HG02884 (cell line): Measurements from ENCODE around the gene CLEC4A.
"Not testable (repeated sequence)": the region's sequence is repeated elsewhere in the genome, so short reads cannot be mapped to it uniquely, and the experiment has no call there.

Source experiments
- ATAC-seq: cut with Tn5 transposase; IDR thresholded peaks from one replicate; pipeline ENCODE4 v1.9.1; 2021; ENCODE audit warnings: mild to moderate bottlenecking, moderate library complexity; ENCODE audit not compliant: unreplicated experiment

The CLEC4A gene

DNA sequence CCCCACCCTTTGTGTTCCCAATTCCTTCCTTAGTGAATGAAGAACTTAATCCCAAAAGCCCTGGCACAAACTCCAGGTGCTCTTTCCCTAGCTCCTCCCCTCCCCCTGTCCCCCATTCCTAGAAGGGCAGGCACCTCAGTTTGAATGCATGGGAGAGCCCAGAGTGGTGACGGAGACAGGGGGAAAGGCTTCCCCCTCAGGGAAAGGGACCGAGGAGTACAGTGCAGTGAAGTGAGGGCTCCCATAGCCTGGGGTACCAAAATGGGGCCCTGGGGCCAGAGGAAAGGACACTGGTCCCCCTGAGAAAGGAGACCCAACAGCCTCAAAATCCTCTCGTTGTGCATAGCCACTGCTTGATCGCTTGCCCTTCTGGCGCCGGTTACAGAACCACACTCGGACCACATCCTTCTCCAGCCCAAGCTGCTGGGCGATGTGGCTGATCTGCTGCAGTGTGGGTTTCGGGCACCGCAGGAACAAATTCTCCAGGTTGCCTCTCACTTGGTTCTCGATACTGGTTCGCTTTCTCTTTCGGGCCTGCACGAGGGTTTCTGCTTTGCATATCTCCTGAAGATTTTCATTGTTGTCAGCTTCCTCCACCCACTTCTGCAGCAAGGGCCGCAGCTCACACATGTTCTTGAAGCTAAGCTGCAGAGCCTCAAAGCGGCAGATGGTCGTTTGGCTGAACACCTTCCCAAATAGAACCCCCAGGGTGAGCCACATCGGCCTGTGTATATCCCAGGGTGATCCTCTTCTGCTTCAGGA lies 10.4 kb downstream of the CLEC4A start:
- ATAC-seq, result not testable (repeated sequence)

DNA sequence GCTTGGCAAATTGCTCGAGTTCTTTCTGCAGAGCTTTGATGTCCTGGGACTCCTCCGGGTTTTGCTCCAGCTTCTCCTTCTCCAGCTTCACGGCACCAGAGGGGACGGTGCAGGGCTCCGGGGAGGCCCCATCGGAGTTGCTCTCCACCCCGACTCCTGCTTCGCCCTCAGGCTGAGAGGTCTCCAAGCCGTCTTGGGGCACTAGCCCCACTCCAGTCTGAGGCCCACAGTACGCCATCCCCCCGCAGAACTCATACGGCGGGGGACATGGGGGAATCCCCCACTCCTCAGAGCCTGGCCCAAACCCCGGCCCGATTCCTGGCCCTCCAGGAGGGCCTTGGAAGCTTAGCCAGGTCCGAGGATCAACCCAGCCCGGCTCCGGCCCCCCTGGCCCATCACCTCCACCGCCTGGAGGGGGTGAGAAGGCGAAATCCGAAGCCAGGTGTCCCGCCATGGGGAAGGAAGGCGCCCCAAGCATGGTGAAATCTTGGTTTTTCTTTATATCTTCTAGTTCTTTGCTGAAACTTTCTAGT lies 11.0 kb downstream of the CLEC4A start:
- ATAC-seq, result not testable (repeated sequence)

DNA sequence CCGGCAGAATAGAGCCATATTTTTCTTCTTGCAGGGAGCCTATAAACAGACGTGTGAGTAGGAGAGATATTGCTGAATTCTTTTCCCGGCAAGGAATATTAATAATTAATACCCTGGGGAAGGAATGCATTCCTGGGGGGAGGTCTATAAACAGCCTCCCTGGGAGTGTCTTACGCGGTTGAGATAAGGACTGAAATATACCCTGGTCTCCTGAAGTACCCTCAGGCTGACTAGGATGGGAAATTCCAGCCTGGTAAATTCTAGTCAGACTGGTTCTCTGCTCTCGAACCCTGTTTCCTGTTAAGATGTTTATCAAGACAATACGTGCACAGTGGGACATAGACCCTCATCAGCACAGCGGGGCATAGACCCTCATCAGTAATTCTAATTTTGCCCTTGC lies 18.2 kb downstream of the CLEC4A start:
- ATAC-seq, result not testable (repeated sequence)

DNA sequence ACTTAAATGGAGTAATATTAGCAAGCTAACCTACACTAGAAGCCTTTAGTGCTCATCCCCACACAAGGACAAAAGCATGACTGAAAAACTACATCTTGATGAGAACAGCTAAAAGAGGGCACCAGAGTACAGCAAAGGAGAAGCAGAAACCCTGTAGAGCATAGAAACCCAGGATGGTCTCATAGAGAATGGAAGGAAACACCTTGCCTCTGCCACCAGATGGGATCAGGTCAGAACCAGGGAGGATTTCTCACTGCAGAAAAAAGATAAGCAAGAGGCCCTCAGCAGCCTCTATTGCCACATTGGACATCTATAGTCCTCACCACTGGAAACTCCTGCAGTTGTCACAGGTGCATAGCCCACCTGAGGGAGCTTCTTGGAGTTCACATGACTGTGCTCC lies 19.8 kb downstream of the CLEC4A start:
- no peak for ATAC-seq

DNA sequence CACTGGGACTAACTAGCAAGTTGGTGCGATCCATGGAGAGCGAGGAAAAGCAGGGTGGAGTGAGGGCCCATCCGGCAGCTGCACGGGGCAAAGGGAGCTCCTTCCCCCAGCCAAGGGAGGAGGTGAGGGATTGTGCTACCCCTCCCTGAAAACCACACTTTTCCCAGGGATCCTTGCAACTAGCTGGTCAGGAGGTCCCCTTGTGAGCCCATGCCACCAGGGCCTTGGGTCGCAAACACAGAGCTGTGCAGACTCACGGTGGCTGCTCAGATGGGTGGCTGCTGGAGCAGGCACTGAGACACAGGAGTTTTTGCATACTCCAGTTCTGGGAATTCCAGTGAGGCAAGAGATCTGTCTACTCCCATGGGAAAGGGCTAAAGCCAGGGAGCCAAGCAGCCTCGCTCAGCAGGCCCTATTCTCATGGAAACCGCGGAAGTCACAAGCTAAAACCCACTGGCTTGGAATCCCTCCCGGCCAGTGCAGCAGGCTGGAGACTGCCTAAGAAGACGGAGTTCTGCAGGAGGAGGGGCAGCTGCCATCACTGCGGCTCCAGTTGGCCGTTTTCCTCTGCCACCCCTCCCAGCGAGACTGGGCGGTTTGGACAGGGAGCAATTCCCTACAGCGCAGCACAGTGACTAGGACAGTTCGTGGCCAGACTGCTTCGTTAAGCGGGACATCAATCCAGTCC lies 22.5 kb downstream of the CLEC4A start:
- no peak for ATAC-seq

DNA sequence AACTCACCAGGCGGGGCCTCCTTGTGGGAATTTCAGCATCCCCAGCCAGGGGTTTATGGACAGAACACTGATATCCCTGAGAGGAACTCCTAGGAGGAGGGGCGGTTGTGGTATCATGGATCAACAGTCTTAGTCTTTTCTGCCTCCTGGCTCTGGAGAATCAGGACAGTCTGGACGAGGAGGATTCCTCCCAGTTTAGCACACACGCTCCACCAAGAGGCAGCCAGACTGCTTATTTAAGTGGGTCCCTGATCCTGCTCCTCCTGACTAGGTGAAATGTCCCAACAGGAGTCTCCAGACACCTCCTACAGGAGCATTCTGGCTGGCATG lies 23.0 kb downstream of the CLEC4A start:
- ATAC-seq, result no peak

DNA sequence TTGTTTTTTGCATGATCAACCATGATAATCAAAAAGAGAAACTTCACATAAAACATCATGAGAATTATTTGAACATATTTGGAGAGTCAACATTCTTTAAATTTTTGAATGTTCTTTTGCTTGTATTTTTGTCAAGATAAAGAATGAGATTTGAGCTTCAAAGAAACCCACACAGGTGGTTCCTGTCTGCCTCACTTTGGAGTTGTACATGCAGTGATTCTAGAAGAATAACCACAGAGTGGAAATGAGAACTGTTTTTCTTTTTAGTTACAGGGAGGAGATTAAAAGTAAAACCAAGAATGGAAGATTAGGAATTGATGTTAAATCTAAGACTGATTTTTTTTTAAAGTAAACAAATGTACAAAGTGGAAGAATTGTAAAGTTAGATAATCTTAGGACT lies 31.1 kb downstream of the CLEC4A start:
- no peak for ATAC-seq

DNA sequence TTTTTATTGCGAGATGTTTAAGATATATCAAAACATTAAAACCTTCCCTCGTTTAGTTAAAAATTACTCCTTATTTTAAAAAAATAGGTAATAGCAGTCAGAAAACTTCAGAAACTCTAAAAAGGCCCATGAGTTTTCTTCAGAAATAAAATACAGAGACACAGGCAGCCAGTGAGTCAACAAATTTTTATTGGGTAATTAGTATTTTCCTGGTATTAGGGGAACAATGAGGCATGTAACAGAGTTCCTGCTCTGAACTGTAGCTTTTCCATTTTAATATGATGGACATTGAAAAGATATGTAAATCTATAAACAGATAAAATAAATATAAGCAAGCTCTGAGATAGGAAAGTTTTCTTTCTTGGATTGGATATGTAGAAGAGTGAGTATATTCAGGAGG lies 33.0 kb downstream of the CLEC4A start:
- no peak for ATAC-seq

DNA sequence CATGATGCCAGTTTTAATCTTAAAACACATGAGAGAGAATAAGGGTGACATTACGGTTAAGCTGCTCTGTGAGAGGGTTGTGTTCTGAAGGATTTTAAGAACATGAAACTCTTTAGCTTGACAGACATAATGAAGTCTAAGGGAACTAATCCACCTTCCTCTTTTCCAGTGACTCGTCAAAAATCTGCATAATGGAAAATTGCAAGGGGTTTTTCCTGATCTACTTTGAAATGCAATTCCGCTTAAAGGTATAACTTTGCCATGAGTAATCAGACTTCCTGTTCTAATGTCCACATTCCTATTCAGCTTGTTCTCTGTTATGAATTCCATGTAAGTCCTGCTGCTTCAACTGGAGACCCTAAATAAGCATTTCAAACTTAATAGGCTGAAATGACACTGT lies 33.4 kb downstream of the CLEC4A start, which contains the start of gene ZNF705A:
Gene ZNF705A, plus strand, starts transcription at position 171 of the 400 bp plus-strand sequence. CDS start 15,611 bp downstream, outside the sequence.
- ATAC-seq, result no peak

DNA sequence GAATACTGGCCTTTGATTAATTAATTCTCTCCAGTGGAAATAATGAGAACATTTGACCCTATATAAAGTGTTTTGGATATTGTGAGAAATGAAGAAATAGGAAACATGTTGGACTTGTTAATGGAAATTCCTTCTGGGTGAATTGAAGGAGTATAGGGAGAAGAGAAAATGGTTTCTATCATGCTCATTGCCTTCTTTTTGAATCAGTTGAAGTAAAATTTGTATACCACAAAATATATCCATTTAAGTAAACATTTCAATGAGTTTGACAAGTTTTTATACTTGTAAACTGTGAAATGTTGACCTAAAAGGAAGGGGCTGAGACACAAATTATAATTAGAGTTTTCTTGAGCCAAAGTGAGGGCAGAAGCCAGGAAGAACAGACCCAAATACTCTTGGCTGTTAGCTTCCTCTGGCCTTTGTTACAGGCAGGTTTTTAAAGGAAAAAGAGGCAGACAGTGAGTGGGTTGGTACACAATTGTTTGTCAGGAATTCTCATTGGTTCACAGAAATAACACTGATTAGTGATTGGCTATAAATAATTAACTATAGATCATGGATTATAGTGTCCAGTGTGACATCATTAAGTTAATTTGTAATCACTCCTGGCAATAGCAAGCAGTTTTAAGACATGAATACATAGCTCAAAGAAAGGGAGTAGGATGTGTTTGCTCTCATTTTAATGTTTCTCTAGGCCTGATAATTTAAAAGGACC lies 34.2 kb downstream of the CLEC4A start:
- ATAC-seq, result no peak

DNA sequence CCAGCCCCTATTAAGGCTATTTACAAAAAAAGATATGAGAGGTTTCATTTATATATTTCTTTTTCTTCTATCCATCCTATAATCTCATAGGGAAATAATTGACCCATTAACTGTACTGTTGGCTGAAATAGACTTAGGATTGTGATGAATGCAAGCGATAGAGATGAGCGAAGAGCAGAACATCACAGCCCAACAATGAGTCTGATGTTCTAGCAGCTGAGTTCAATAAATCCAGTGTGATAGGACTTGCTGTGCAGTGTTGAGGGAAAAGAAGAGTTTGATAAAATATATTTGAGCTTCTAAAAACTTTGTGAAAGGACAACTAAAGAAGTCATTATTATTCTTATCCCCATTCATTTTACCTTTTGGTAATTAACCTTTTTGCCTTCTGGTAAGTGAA lies 49.5 kb downstream of the CLEC4A start:
- not testable (repeated sequence) for ATAC-seq

DNA sequence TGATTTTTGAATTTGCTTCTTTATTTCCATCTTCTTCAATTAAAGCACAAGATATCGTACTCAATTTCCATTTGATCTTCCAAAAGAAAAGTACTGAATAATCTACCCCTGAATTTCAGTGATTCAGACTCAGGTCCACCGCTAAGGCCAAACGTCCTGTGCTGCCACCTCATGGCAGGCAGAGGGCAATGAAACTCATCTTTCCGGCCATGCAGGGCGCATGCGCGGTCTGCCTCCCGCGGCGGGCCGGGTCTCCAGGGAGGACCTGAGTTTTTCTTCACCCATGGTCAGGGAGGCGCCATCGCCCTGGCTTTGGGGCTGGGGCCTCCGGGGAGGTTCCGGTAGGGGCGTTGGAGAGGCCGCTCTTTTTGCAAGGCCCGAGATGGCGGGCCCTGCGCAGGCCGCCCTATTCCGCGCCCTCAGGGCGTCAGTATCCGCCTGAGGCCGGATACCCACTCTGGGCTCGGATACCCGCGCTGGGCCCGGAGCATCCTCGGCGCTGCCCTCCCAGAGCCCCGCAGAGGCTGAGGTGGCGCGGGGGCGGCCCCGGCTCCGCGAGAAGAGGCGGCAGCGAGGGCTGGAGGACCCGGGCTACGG lies 56.7 kb downstream of the CLEC4A start:
- ATAC-seq, result not testable (repeated sequence)

DNA sequence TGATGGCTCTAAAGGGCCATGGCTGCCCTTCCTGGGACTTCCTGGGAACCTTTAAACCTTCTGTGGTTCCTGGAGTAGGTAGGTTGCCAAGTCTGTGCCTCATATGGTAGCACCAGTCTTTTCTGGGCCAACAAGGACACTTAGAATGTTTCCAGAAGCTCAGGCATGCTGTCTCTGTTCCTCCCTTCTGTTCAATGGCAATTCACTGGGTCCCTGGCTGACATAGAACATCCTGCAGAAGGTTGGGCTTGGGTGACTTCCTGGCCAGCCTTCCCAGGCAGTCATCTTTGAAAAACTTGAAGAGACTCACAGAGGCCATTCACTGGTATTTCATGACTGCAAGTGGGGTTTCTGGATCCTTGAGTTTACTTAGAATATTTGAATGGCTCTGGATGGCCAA lies 57.9 kb downstream of the CLEC4A start:
- not testable (repeated sequence) for ATAC-seq

DNA sequence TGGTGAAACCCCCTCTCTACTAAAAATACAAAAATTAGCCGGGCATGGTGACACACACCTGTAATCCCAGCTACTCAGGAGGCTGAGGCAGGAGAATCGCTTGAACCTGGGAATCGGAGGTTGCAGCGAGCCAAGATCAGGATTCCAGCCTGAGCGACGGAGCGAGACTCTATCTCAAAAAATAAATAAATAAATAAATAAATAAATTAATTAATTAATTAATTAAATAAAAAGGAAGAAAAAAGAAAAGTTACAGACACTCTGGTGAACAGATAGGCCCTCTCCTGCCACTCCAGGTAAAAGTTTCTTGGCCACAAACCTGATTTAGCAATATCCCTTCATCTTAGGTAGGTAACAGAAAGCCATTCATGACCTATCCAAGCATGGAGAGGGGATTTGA lies 59.5 kb downstream of the CLEC4A start:
- ATAC-seq, result not testable (repeated sequence)

DNA sequence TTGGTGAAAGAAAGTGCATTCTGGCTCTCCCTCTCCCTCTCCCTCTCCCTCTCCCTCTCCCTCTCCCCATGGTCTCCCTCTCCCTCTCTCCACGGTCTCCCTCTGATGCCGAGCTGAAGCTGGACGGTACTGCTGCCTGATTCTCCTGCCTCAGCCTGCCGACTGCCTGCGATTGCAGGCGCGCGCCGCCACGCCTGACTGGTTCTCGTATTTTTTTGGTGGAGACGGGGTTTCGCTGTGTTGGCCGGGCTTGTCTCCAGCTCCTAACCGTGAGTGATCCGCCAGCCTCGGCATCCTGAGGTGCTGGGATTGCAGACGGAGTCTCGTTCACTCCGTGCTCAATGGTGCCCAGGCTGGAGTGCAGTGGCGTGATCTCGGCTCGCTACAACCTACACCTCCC lies 59.9 kb downstream of the CLEC4A start:
- ATAC-seq, result not testable (repeated sequence)

DNA sequence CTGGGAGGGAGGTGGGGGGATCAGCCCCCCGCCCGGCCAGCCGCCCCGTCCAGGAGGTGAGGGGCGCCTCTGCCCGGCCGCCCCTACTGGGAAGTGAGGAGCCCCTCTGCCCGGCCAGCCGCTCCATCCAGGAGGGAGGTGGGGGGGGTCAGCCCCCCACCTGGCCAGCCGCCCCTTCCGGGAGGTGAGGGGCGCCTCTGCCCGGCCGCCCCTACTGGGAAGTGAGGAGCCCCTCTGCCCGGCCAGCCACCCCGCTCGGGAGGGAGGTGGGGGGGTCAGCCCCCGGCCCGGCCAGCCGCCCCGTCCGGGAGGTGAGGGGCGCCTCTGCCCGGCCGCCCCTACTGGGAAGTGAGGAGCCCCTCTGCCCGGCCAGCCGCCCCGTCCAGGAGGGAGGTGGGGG lies 60.8 kb downstream of the CLEC4A start:
- not testable (repeated sequence) for ATAC-seq

DNA sequence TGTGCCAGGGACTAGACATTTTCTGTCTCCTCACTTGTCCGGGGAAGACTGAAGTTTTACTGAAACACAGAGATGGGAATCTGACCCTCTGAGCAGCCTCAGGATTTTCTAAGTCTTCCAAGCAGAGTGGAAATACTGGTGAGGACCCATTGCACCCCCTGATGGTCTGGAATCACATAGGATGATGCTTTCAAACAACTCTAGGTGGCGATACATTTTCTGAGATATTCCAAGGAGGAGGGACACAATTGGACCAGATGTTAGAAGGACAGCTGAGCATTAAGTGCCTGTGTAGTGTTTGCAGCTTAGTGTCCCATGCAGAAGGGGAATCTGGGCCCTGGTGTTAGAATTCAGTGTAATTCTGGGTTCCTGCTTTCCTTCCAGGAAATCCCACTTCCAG lies 64.7 kb downstream of the CLEC4A start:
- ATAC-seq, result not testable (repeated sequence)
